Liver (tissue), 9 donors: ENCODE measurements around the gene FAM13A. TPM values are rescaled to one million over a fixed set of nuclear protein-coding genes. Genes with fewer than 3 reads are reported as not detected.

Experiments
- DNase-seq: peaks from one replicate; pipeline ENCODE4 v3.0.0-alpha.2; 2017; ENCODE audit warnings: low spot score
- H3K27ac ChIP-seq, 2 donors: one replicate each; pipeline ENCODE4 v1.7.0; 2013; ENCODE audit warnings: inconsistent platforms in 2 of 2, low read length in 2 of 2, control low read depth in 1 of 2, low read depth in 1 of 2, mild to moderate bottlenecking in 1 of 2
- H3K27me3 ChIP-seq, 4 donors: one replicate each; pipeline versions ENCODE4 v1.6.1 to v1.7.0; 2013; ENCODE audit warnings: low read length in 3 of 4, inconsistent platforms in 1 of 4, mild to moderate bottlenecking in 1 of 4, moderate library complexity in 1 of 4; ENCODE audit not compliant: control insufficient read depth in 4 of 4, insufficient read depth in 4 of 4
- H3K36me3 ChIP-seq, 4 donors: one replicate each; pipeline versions ENCODE4 v1.6.1 to v1.7.0; 2013; ENCODE audit warnings: low read length in 3 of 4, mild to moderate bottlenecking in 3 of 4, low read depth in 1 of 4, moderate library complexity in 1 of 4; ENCODE audit not compliant: control insufficient read depth in 4 of 4, insufficient read depth in 3 of 4
- H3K4me1 ChIP-seq, 4 donors: one replicate each; pipeline versions ENCODE4 v1.6.1 to v1.7.0; 2013; ENCODE audit warnings: low read length in 3 of 4, mild to moderate bottlenecking in 3 of 4, moderate library complexity in 1 of 4; ENCODE audit not compliant: control insufficient read depth in 4 of 4, insufficient read depth in 4 of 4
- H3K4me3 ChIP-seq, 3 donors: one replicate each; pipeline versions ENCODE4 v1.6.1 to v1.7.0; 2013; ENCODE audit warnings: low read length in 3 of 3, control low read depth in 1 of 3, low read depth in 1 of 3, mild to moderate bottlenecking in 1 of 3
- H3K9ac ChIP-seq, 2 donors: one replicate each; pipeline ENCODE4 v1.7.0; 2013; ENCODE audit warnings: low read length in 2 of 2, mild to moderate bottlenecking in 2 of 2, moderate library complexity in 2 of 2, control low read depth in 1 of 2, low read depth in 1 of 2
- H3K9me3 ChIP-seq, 4 donors: one replicate each; pipeline versions ENCODE4 v1.6.1 to v1.7.0; 2013; ENCODE audit warnings: low read length in 3 of 4; ENCODE audit not compliant: control insufficient read depth in 4 of 4
- ATF3 ChIP-seq: IDR thresholded peaks from 2 replicates; pipeline ENCODE4 v1.6.1; 2016; ENCODE audit warnings: antibody characterized with exemption
- FOXA1 ChIP-seq: IDR thresholded peaks from 2 replicates; pipeline ENCODE4 v1.6.1; 2016; ENCODE audit warnings: antibody characterized with exemption
- FOXA2 ChIP-seq: IDR thresholded peaks from 2 replicates; pipeline ENCODE4 v1.6.1; 2016; ENCODE audit warnings: antibody characterized with exemption
- HNF4A ChIP-seq, 2 donors: conservative IDR thresholded peaks; 2 replicates each; pipeline ENCODE4 v1.6.1; 2016; ENCODE audit warnings: antibody characterized with exemption in 2 of 2, mild to moderate bottlenecking in 2 of 2
- HNF4G ChIP-seq: IDR thresholded peaks from 2 replicates; pipeline ENCODE4 v1.6.1; 2016; ENCODE audit warnings: antibody characterized with exemption
- JUND ChIP-seq, 2 donors: IDR thresholded peaks; 2 replicates each; pipeline ENCODE4 v1.6.1; 2016; ENCODE audit warnings: antibody characterized with exemption in 2 of 2
- NR2F2 ChIP-seq: IDR thresholded peaks from 2 replicates; pipeline ENCODE4 v1.6.1; 2016; ENCODE audit warnings: antibody characterized with exemption
- RAD21 ChIP-seq, 2 donors: IDR thresholded peaks; 2 replicates each; pipeline ENCODE4 v1.6.1; 2016; ENCODE audit warnings: antibody characterized with exemption in 2 of 2, mild to moderate bottlenecking in 2 of 2
- RXRA ChIP-seq, 2 donors: IDR thresholded peaks; 2 replicates each; pipeline ENCODE4 v1.6.1; 2017 to 2018; ENCODE audit warnings: antibody characterized with exemption in 2 of 2, mild to moderate bottlenecking in 1 of 2
- TAF1 ChIP-seq: conservative IDR thresholded peaks from 2 replicates; pipeline ENCODE4 v1.6.1; 2016; ENCODE audit warnings: antibody characterized with exemption, mild to moderate bottlenecking
- WGBS: extraction: QIAGEN DNeasy Blood & Tissue Kit; methylation state at CpG from one replicate; pipeline ENCODE4 v1.1.7; 2013; 5-methylcytosine and 5-hydroxymethylcytosine counted together
- polyA plus RNA-seq, 2 donors: library from polyadenylated mRNA; stranded (reverse) in 1 of 2; unstranded in 1 of 2; fragments of 200-250 nt in 1 of 2; fragments of >200 nt in 1 of 2; fragmentation: Nextera tagmentation in 1 of 2; extraction: Ambion mirVana in 1 of 2; gene quantifications; one replicate each; pipeline versions ENCODE4 v1.2.1 to v1.2.3, GENCODE V29; 2013 to 2015
- total RNA-seq, 2 donors: library from RNA; depleted of rRNA; stranded (reverse); fragments of >200 nt; gene quantifications; one replicate each; pipeline ENCODE4 v1.2.3, GENCODE V29; 2014
- TF ChIP-seq, protein P1 (sequence below): IDR thresholded peaks from 2 replicates; pipeline ENCODE4 v1.6.1; 2016; ENCODE audit warnings: antibody characterized with exemption, mild to moderate bottlenecking
- TF ChIP-seq, protein P2 (sequence below): IDR thresholded peaks from 2 replicates; pipeline ENCODE4 v1.6.1; 2016; ENCODE audit warnings: antibody characterized with exemption
- TF ChIP-seq, protein P3 (sequence below): fragments of 150-350 bp; IDR thresholded peaks from 2 replicates; pipeline ENCODE4 v1.5.1; 2017; ENCODE audit warnings: improper control_type of control experiment, low read depth, low read length; ENCODE audit not compliant: missing input control
- TF ChIP-seq, protein P4 (sequence below): IDR thresholded peaks from 2 replicates; pipeline ENCODE4 v1.6.1; 2016; ENCODE audit warnings: antibody characterized with exemption
- donor health status: healthy.
- donor health status: healthy.
- donor health status: healthy.
- donor health status: healthy.
- donor health status: healthy.

FAM13A gene
- total and polyA plus RNA-seq, 4 donors, result 14.9 to 52.9 (median 27.6) TPM

DNA sequence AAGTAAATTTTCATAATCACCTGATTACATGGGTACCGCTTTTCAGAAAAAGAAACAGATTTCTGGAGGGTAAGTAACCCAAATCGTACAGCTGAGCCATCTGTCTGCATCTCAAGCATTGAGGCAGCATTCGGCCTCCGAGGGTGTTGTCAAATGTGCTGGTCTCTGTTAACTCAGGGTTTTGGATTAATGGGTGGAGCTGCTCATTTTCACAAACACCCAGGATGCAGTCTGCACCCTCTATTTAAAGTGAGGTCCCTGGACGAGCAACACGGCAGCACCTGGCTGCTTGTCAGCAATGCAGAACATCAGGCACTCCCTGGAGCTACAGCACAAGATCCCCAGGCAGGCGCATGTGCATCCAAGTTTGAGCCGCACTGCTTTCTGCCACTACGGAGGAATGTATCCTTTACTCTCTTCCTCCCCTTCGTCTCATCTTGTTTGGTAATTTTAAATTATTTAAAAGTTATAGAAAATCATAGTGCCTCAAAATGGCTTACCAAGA lies 334.7 kb downstream of the FAM13A start:
- Histone ChIP-seq H3K9me3 (peaks cover 0 to 2% (median 0%) of the 10 kb centered on the region in 4 donors), H3K9ac (no peak overlapping the region), H3K36me3 (peaks cover 4 to 18% (median 12%) of the 10 kb centered on the region in 4 donors), H3K27ac (no peak overlapping the region), H3K4me1 (peaks cover 4 to 19% (median 11%) of the 10 kb centered on the region in 4 donors), H3K4me3 (no peak overlapping the region), H3K27me3 (no peaks in the 10 kb centered on the region)
- no peak for DNase-seq
- TF ChIP-seq, protein P1, sequence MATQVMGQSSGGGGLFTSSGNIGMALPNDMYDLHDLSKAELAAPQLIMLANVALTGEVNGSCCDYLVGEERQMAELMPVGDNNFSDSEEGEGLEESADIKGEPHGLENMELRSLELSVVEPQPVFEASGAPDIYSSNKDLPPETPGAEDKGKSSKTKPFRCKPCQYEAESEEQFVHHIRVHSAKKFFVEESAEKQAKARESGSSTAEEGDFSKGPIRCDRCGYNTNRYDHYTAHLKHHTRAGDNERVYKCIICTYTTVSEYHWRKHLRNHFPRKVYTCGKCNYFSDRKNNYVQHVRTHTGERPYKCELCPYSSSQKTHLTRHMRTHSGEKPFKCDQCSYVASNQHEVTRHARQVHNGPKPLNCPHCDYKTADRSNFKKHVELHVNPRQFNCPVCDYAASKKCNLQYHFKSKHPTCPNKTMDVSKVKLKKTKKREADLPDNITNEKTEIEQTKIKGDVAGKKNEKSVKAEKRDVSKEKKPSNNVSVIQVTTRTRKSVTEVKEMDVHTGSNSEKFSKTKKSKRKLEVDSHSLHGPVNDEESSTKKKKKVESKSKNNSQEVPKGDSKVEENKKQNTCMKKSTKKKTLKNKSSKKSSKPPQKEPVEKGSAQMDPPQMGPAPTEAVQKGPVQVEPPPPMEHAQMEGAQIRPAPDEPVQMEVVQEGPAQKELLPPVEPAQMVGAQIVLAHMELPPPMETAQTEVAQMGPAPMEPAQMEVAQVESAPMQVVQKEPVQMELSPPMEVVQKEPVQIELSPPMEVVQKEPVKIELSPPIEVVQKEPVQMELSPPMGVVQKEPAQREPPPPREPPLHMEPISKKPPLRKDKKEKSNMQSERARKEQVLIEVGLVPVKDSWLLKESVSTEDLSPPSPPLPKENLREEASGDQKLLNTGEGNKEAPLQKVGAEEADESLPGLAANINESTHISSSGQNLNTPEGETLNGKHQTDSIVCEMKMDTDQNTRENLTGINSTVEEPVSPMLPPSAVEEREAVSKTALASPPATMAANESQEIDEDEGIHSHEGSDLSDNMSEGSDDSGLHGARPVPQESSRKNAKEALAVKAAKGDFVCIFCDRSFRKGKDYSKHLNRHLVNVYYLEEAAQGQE, result no peak
- TF ChIP-seq JUND (IDR thresholded peaks at IDR 0.05) (no peak), FOXA2 (no peak), TAF1 (no peak), ATF3 (no peak), NR2F2 (no peak)
- TF ChIP-seq, protein P2, sequence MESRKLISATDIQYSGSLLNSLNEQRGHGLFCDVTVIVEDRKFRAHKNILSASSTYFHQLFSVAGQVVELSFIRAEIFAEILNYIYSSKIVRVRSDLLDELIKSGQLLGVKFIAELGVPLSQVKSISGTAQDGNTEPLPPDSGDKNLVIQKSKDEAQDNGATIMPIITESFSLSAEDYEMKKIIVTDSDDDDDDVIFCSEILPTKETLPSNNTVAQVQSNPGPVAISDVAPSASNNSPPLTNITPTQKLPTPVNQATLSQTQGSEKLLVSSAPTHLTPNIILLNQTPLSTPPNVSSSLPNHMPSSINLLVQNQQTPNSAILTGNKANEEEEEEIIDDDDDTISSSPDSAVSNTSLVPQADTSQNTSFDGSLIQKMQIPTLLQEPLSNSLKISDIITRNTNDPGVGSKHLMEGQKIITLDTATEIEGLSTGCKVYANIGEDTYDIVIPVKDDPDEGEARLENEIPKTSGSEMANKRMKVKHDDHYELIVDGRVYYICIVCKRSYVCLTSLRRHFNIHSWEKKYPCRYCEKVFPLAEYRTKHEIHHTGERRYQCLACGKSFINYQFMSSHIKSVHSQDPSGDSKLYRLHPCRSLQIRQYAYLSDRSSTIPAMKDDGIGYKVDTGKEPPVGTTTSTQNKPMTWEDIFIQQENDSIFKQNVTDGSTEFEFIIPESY, result no peak
- TF ChIP-seq, protein P3, sequence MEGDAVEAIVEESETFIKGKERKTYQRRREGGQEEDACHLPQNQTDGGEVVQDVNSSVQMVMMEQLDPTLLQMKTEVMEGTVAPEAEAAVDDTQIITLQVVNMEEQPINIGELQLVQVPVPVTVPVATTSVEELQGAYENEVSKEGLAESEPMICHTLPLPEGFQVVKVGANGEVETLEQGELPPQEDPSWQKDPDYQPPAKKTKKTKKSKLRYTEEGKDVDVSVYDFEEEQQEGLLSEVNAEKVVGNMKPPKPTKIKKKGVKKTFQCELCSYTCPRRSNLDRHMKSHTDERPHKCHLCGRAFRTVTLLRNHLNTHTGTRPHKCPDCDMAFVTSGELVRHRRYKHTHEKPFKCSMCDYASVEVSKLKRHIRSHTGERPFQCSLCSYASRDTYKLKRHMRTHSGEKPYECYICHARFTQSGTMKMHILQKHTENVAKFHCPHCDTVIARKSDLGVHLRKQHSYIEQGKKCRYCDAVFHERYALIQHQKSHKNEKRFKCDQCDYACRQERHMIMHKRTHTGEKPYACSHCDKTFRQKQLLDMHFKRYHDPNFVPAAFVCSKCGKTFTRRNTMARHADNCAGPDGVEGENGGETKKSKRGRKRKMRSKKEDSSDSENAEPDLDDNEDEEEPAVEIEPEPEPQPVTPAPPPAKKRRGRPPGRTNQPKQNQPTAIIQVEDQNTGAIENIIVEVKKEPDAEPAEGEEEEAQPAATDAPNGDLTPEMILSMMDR, result no peak
- TF ChIP-seq, protein P4, sequence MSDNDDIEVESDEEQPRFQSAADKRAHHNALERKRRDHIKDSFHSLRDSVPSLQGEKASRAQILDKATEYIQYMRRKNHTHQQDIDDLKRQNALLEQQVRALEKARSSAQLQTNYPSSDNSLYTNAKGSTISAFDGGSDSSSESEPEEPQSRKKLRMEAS, result no peak
- WGBS, result 90% methylated on average over 10 of the region's 10 CpGs

- Histone ChIP-seq H3K27ac (peak overlapping the region in 1 of 2 donors; percentile 10), H3K4me1 (peaks cover 4 to 19% (median 11%) of the 10 kb centered on the region in 4 donors), H3K4me3 (no peak overlapping the region), H3K27me3 (no peaks in the 10 kb centered on the region), H3K36me3 (peaks cover 4 to 17% (median 6%) of the 10 kb centered on the region in 4 donors), H3K9me3 (peaks cover 0 to 6% (median 3%) of the 10 kb centered on the region in 4 donors), H3K9ac (no peak overlapping the region)
- DNase-seq, result no peak
- 59% methylated on average over 10 of the region's 10 CpGs for WGBS
- TF ChIP-seq FOXA2 (no peak), RXRA (IDR thresholded peaks at IDR 0.05) (peak; percentile 51 to 76), FOXA1 (no peak), HNF4G (no peak), HNF4A (conservative IDR thresholded peaks at IDR 0.05) (peak; percentile 34 to 63), ATF3 (no peak), RAD21 (IDR thresholded peaks at IDR 0.05) (peak in 1 of 2 donors; percentile 6)
- TF ChIP-seq, protein P3, result no peak
- TF ChIP-seq, protein P1, result no peak
Observed at GRCh38 chr4:88720451-88721428, 336.2 kb downstream of the FAM13A start.
